LNCAP (cell line): ENCODE measurements around the gene HTR6.

ENCODE experiments used
- TF ChIP-seq, protein P1 (sequence below): fragments of 450-650 bp; IDR thresholded peaks from 2 replicates; pipeline ENCODE4 v1.5.1; 2017; ENCODE audit warnings: mild to moderate bottlenecking

HTR6 gene

DNA sequence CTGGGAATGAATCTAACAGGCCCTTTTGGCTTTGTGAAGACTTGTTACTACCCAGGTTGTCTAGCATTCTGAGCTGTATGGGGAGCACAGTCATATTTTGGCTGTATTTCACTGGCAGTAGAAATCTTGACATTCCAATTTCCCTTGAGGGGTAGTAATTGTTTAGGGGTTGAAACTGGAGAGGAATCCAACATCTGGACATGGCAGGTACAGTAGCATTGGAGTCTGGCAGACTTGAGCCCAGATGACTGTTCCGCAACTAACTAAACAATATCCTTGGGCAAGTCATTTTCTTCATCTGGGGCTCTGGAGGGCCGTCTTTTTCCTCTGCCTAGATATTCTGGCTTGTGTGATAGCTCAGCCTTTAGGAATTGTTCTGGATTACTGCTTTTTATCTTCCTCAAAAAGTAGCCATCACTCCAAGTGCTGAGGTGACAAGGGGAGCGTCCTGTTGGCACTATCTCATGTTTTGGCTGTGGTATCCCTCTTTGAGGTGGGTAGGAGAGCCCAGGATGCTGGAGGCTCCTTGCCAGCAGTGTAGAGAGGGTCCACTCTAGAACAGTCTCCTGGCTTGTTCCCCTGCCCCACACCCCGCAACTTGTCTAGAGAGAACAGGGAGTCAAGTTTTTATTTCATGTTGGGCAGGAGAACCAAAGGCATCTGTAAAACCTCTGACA is 43.3 kb upstream of the HTR6 start:
- TF ChIP-seq, protein P1, sequence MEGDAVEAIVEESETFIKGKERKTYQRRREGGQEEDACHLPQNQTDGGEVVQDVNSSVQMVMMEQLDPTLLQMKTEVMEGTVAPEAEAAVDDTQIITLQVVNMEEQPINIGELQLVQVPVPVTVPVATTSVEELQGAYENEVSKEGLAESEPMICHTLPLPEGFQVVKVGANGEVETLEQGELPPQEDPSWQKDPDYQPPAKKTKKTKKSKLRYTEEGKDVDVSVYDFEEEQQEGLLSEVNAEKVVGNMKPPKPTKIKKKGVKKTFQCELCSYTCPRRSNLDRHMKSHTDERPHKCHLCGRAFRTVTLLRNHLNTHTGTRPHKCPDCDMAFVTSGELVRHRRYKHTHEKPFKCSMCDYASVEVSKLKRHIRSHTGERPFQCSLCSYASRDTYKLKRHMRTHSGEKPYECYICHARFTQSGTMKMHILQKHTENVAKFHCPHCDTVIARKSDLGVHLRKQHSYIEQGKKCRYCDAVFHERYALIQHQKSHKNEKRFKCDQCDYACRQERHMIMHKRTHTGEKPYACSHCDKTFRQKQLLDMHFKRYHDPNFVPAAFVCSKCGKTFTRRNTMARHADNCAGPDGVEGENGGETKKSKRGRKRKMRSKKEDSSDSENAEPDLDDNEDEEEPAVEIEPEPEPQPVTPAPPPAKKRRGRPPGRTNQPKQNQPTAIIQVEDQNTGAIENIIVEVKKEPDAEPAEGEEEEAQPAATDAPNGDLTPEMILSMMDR = no peak

DNA sequence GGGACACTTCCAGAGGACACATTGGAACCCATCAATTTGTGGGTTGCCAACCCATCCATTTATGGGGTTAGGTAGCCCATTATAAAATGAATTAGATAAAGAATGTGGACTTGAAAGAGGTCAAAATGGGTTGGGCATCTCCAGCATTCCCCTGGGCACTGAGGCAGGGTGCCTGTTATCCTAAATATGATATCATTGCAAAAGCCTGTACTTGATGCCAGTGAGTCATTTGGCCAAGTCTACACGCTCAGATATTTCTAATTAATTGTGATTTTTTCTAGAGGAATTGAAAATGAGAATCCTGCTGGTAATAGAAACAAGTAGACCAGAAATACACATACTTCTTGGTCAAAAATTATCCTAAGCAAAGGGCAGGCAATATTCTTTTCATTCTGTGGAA is 42.5 kb upstream of the HTR6 start:
- TF ChIP-seq, protein P1 = no peak

DNA sequence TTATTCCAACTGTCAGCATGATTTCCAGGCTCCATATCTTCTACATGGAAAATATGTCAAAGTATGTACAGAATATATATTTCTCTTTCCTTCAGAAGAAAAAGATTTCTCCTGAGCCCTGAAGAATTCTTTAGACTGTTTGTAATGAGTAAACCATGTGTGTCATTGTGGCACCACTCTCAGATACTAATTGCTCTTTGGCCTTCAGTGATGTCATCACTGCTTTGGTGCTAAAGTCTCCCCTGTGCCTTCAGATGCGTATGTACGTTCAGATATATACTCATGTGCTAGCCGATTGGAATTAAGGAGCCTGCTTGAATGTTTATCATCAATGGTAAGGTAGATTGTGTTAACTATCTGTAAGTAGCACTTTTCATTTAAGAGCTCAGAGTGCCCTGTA is 41.2 kb upstream of the HTR6 start:
- TF ChIP-seq, protein P1 = no peak

DNA sequence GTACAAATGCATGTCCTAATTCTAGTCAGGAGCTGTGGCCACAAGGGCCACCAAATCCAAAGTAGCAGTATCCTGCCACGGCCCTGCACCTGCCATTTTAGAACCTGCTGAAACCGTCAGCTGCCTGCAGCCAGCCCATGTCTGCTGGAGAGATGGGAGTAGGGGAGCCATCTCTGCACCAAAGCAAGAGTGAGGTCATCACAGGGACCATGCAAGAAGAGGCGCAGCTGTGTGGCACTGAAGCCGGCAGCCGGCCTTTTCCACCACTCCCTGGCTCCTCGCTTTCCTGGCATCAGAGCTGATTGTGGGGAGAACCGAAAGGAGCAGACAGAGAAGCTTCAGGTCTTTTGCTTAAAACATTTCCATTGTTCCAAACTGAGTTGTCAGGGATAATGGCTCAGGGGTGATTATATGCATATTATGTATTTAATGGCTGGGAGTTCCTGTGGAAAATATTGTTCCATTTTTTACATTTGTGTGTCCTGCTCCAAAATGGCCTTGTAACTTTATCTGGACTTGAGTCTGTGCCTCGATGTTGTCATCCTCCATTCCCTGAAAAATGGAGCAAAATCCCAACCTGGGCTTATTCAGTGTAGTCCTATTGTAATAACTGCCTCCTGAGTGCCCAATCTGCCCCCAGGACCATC is 39.3 kb upstream of the HTR6 start:
- TF ChIP-seq, protein P1 = no peak

DNA sequence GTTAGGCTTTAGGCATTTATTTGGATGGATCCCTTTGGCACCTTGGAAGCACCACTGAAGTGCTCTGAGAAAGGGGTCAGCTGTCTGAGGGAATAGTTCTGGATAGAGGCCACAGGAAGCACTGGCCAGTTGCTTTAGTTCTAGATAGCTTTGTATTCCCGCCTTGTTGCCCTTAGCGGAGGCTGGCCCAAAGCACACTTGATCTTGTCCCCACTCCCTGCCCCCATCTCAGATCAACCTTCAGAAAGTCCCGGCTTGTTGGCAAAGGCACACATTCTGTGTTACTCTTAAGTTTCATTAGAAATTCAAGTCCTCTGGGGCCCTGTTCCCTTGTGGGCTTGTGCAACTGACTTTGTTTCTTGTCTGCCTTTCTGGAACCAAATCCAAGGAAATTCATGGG is 35.8 kb upstream of the HTR6 start:
- TF ChIP-seq, protein P1 = no peak

DNA sequence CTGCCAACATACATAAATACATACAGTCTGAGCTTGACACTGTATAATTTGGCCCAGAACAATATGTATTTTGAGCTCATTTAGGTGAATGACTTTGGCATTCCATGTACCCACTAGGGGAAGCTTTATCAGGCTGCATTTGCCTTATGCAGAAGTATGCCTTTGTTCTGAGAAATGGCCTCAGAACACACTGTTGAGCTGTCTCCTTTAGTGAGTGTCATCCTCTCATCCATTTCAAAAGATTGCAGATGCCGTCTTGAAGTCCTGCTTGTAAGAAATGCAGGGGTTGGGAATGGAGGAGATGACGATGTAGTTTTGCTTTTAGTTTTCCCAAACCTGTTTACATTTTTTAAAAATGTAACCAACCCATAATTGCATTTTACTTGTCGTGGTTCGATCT is 35.3 kb upstream of the HTR6 start:
- TF ChIP-seq, protein P1 = no peak

DNA sequence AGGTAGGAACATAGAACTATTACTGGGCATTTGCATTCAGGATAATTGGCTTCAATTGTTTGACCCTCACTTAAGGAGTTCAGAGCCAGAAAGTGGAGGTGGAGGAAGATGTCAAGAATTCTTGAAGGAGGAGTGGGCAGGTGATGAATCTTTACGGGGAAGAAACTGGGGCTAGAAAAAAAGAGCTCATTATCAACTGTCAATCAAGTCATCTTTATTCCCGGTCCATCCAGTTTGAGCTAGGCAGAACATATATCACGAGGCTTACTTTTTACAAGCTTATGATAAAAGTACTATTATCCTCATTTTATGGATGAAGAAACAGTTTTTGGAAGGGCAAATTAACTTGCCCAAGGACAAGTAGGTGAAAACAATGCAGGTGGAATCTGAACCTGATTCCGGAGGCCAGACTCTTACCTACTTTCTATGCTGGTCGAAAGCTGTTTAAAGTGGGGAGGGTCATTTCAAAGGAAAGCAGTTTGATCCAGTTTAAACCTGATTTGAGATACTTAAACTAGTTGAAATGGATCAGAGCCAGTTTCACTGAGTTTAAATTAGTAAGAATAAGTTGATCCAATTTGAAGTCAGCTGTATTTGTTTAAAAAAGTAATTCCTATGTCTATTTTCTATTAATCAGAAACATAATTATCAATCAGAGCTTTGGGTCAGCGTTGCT is 33.8 kb upstream of the HTR6 start:
- TF ChIP-seq, protein P1 = no peak
